H1 (cell line): ENCODE measurements around the gene BDKRB1. TPM values are rescaled to one million over a fixed set of nuclear protein-coding genes. Genes with fewer than 3 reads are reported as not detected.

ENCODE experiments used
- BRCA1 ChIP-seq: IDR thresholded peaks from 2 replicates; pipeline ENCODE4 v1.6.1; 2012; ENCODE audit warnings: low read depth, low read length, improper control_type of control experiment
- FOSL1 ChIP-seq: IDR thresholded peaks from 2 replicates; pipeline ENCODE4 v1.6.1; 2011; ENCODE audit warnings: mild to moderate bottlenecking, low read depth, low read length, moderate library complexity; ENCODE audit not compliant: insufficient read depth
- GTF2F1 ChIP-seq: IDR thresholded peaks from 2 replicates; pipeline ENCODE4 v1.6.1; 2012; ENCODE audit warnings: low read depth, low read length, improper control_type of control experiment, borderline replicate concordance
- RAD21 ChIP-seq, 2 experiments: IDR thresholded peaks in 1 of 2; conservative IDR thresholded peaks in 1 of 2; 2 replicates each; pipeline ENCODE4 v1.6.1; 2011; ENCODE audit warnings: low read depth in 2 of 2, low read length in 2 of 2, improper control_type of control experiment in 1 of 2, inconsistent platforms in 1 of 2, mild to moderate bottlenecking in 1 of 2, moderate library complexity in 1 of 2
- RNF2 ChIP-seq: fragments of 200-900, 300-1000 bp; sonication (generic); IDR thresholded peaks from 2 replicates; pipeline ENCODE4 v1.7.1; 2016; ENCODE audit warnings: borderline replicate concordance, low read depth, mild to moderate bottlenecking, antibody characterized with exemption, low read length; ENCODE audit not compliant: poor library complexity, severe bottlenecking; ENCODE audit errors: missing control alignments
- polyA plus RNA-seq, 7 experiments: library from polyadenylated mRNA; depleted of rRNA in 3 of 7; stranded (reverse) in 5 of 7; unstranded in 2 of 7; fragments of >200 nt in 5 of 7; fragments of 200-250 nt in 2 of 7; gene quantifications; 1 replicate in 5 of 7; 2 replicates in 1 of 7; 4 replicates in 1 of 7; pipeline versions ENCODE4 v1.2.1 to v1.2.3, GENCODE V29; 2011 to 2013; ENCODE audit warnings: missing spikeins in 2 of 7, mixed read lengths in 2 of 7
- total RNA-seq: library from RNA; stranded (reverse); fragmentation: NEBNext Ultra II Directional; extraction: Animal tissue kit (Norgen Biotek cat#: 25700); gene quantifications from 2 replicates; pipeline ENCODE4 v1.2.1, GENCODE V29; 2021
- TF ChIP-seq, protein P1 (sequence below): IDR thresholded peaks from 2 replicates; pipeline ENCODE4 v1.6.1; 2012; ENCODE audit warnings: inconsistent platforms

The BDKRB1 gene
- total and polyA plus RNA-seq, 2 of the 8 experiments (the other 6 are each of a cell fraction or from before 2014, with no cell fraction given), result 0.27 TPM; not detected in 1

DNA sequence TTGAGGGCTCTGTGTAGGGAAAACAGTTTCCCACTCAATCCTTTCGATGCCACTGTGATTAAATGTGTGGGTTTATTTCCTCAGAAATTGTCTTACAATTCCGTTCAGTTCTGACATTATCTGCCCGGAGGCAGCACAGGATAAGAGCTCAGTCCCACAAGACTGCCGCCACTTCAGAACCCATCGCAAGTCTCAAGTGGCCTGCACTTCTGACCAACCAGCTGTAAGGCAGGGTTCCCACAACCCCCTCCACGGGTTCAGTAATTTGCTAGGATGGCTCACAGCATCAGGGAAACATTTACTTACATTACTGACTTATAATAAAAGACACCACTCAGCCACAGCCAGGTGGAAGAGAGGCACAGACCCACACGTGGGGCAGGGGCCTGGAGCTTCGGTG is 34.2 kb upstream of the BDKRB1 start (continued):
- TF ChIP-seq GTF2F1, result no peak
- TF ChIP-seq BRCA1, result no peak
- TF ChIP-seq, protein P1, sequence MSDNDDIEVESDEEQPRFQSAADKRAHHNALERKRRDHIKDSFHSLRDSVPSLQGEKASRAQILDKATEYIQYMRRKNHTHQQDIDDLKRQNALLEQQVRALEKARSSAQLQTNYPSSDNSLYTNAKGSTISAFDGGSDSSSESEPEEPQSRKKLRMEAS, result no peak
- no peak for TF ChIP-seq RAD21 (IDR thresholded peaks at IDR 0.05 in 1 of 2, conservative IDR thresholded peaks at IDR 0.05 in 1 of 2; ENCODE audit: low read depth in 2 of 2, low read length in 2 of 2)
- no peak for TF ChIP-seq RNF2
- no peak for TF ChIP-seq FOSL1
